ENCODE results near the gene ALOX5.

The ALOX5 gene

GRCh38 chr10:45443101-45444009 is 69.3 kb downstream of the ALOX5 start:
- no peak for DNase-seq (ENCODE audit: low read depth in 2 of 2)

GRCh38 chr10:45444022-45444421 is 70.0 kb downstream of the ALOX5 start:
- DNase-seq (ENCODE audit: low read depth in 2 of 2), result no peak

DNA sequence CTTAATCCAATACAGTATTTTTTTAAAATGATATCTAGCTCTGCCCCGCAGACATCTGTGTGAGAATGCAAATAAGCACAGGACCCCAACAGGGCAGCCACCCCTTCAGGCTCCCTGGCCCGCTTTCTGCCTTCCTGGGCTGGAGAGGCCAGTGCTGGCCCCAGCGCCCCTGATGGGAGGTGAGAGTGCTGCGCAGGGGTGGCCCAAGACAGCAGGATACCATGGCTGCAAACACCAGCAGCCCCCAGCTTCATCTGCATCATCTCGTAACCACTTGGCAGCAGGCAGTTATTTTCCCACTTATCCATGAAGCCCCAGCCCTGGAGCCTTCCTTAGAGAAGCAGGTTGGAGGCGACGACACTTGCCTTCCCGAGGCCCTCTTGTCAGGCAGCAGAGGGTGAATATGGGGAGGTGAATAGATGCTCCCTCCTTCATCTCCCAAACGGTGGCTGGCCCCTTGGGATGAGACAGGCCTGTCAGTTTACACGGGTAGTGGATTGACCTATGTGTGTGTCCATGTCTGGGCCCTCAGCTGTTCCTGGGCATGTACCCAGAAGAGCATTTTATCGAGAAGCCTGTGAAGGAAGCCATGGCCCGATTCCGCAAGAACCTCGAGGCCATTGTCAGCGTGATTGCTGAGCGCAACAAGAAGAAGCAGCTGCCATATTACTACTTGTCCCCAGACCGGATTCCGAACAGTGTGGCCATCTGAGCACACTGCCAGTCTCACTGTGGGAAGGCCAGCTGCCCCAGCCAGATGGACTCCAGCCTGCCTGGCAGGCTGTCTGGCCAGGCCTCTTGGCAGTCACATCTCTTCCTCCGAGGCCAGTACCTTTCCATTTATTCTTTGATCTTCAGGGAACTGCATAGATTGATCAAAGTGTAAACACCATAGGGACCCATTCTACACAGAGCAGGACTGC is 71.2 kb downstream of the ALOX5 start:
- no peak for DNase-seq (ENCODE audit: low read depth in 2 of 2)

GRCh38 chr10:45446858-45447257 is 72.8 kb downstream of the ALOX5 start:
- no peak for DNase-seq (ENCODE audit: low read depth in 2 of 2)

GRCh38 chr10:45447416-45447815 is 73.4 kb downstream of the ALOX5 start:
- DNase-seq (ENCODE audit: low read depth in 2 of 2), result no peak

GRCh38 chr10:45450866-45451265 is 76.8 kb downstream of the ALOX5 start:
- DNase-seq (ENCODE audit: low read depth in 2 of 2), result no peak

DNA sequence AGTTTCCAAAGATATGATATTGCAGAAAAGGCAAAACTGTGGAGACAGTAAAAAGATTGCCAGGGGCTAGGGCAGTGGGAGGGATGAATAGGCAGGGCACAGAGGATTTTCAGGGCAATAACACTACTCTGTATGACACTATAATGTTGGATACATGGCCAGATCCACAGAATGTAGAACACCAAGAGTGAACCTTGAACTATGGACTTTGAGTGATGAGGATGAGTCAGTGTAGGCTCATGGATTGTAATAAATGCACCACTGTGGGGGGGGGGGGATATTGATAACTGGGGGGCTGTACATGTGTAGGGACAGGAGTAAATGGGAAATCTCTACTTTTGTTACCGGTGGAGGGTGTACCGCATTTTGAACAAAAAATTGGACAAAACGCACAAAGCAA is 77.4 kb downstream of the ALOX5 start:
- DNase-seq (ENCODE audit: low read depth in 2 of 2), result no peak

- no peak for DNase-seq (ENCODE audit: low read depth in 2 of 2)
Observed at GRCh38 chr10:45452268-45452667, 78.3 kb downstream of the ALOX5 start.

GRCh38 chr10:45452743-45453452 is 78.9 kb downstream of the ALOX5 start:
- no peak for DNase-seq (ENCODE audit: low read depth in 2 of 2)

GRCh38 chr10:45453639-45454255 is 79.7 kb downstream of the ALOX5 start:
- DNase-seq (ENCODE audit: low read depth in 2 of 2), result no peak

- DNase-seq (ENCODE audit: low read depth in 2 of 2), result no peak
Observed at GRCh38 chr10:45454262-45454661, 80.2 kb downstream of the ALOX5 start.

GRCh38 chr10:45454859-45455258 is 80.8 kb downstream of the ALOX5 start:
- no peak for DNase-seq (ENCODE audit: low read depth in 2 of 2)

DNA sequence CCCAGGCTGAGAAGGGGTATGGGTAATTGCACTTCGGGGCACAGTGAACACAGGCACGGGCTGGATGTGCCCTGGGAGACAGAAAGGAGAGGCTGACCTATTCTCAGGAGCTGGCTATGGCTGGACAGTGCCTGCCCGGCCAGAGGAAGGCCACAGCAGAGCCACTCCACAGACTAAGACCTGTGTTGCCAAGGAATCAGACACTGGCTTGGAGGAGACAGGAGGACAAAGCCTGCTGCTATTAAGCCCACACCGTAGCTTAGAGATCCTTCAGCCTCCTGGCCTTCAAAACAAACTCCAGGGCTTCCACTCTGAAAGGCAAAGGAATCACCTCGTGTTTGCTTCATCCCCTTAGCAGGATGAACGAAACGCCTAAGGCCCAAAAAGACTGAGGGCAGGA is 82.2 kb downstream of the ALOX5 start:
- no peak for DNase-seq (ENCODE audit: low read depth in 2 of 2)

DNA sequence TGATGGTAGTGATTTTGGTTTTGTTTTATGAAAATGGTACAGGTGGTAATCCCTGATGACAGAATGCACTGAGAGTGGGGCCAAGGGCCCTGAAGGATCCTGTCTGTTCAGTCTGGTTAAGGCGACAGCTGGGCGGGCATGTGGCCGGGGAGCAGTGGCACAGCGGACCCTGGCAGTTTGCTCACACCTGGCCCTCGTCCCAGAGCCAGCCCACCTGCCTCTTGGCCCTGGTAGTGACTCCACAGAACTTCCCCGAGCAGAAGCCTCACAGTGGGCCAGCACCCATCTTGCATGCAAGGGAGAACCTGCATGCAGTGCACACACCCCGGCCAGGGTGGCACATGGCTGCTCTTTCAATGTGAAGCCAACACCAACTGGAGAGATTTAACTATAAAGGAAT is 82.8 kb downstream of the ALOX5 start:
- DNase-seq (ENCODE audit: low read depth in 2 of 2), result no peak

DNA sequence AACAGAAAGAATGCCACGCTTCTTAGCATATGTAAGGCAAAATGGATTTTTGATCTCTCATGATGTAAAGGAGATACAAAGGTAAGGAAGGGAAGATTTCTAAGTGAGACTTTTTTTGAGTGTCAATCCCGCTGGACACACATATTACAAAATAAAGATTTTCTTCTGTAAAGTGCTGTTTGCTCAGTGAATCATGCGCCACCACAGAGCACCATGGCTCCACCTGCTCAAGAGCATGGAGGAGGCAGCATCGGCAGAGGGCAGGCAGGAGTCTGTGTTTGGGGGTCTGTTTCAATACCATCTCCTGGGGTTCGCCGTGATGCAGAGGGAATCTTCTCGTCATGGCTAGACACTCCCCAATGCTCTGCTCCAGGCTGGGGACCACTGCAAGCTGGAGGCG is 83.5 kb downstream of the ALOX5 start:
- DNase-seq (ENCODE audit: low read depth in 2 of 2), result no peak

GRCh38 chr10:45460235-45460878 is 86.3 kb downstream of the ALOX5 start:
- DNase-seq (ENCODE audit: low read depth in 2 of 2), result no peak

- no peak for DNase-seq (ENCODE audit: low read depth in 2 of 2)
Observed at GRCh38 chr10:45461034-45461433, 87.0 kb downstream of the ALOX5 start.

- DNase-seq (ENCODE audit: low read depth in 2 of 2), result no peak
Observed at GRCh38 chr10:45463244-45464116, 89.5 kb downstream of the ALOX5 start.

- peak; percentile 71 to 73 for DNase-seq (ENCODE audit: low read depth in 2 of 2)
Observed at GRCh38 chr10:45464958-45465567, 91.0 kb downstream of the ALOX5 start.

- no peak for DNase-seq (ENCODE audit: low read depth in 2 of 2)
Observed at GRCh38 chr10:45466784-45467183, 92.8 kb downstream of the ALOX5 start.

Measured in stimulated activated CD4-positive, alpha-beta T cell treated with anti-CD3 and anti-CD28 coated beads, Interleukin-4, amount 100 ng/mL, for 48 hours (primary cell).